ENCODE results near the gene NSDHL.

GRCh38 chrX:152893980-152894610 lies 63.2 kb downstream of the NSDHL start:
- TF ChIP-seq EZH2 (IDR thresholded peaks at IDR 0.05; ENCODE audit: borderline replicate concordance, low read length) (no peak), CTCF (conservative IDR thresholded peaks at IDR 0.05 in 1 of 2, IDR thresholded peaks at IDR 0.05 in 1 of 2; ENCODE audit: extremely low read depth in 1 of 2, insufficient read depth in 1 of 2, low read depth in 1 of 2, low read length in 2 of 2) (no peak)
